ENCODE data around the gene CCDC127.

DNA sequence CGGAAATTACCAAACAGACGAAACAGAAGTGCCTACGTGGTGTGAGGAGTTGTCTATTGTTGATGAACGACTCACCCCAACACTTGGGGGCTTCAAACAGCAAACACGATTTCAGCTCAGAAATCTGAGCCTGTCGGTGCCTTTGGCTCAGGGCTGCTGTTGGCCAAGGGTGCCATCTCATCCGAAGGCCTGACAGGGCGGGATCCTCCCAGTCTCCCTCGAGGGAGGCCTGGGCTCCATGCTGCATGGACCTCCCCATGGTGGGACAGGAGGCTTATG lies 25.3 kb downstream of the CCDC127 start:
- no peak for TF ChIP-seq POLR2A (IDR thresholded peaks at IDR 0.05)
- TF ChIP-seq, protein P1, sequence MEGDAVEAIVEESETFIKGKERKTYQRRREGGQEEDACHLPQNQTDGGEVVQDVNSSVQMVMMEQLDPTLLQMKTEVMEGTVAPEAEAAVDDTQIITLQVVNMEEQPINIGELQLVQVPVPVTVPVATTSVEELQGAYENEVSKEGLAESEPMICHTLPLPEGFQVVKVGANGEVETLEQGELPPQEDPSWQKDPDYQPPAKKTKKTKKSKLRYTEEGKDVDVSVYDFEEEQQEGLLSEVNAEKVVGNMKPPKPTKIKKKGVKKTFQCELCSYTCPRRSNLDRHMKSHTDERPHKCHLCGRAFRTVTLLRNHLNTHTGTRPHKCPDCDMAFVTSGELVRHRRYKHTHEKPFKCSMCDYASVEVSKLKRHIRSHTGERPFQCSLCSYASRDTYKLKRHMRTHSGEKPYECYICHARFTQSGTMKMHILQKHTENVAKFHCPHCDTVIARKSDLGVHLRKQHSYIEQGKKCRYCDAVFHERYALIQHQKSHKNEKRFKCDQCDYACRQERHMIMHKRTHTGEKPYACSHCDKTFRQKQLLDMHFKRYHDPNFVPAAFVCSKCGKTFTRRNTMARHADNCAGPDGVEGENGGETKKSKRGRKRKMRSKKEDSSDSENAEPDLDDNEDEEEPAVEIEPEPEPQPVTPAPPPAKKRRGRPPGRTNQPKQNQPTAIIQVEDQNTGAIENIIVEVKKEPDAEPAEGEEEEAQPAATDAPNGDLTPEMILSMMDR (IDR thresholded peaks at IDR 0.05), result no peak
